Subcutaneous adipose tissue (tissue), 4 donors: ENCODE results near the gene PPP2R2B. TPM values are rescaled to one million over a fixed set of nuclear protein-coding genes. Genes with fewer than 3 reads are reported as not detected.

ENCODE experiments used
- total RNA-seq, 4 donors: library from RNA; depleted of rRNA; stranded (reverse); fragments of >200 nt; gene quantifications; one replicate each; pipeline ENCODE4 v1.1.0, GENCODE V29; 2016
- TF ChIP-seq, protein P1 (sequence below): fragments of 450-650 bp; IDR thresholded peaks from one replicate; pipeline ENCODE4 v1.5.1; 2016; ENCODE audit warnings: low read depth, mild to moderate bottlenecking, control low read depth, antibody characterized with exemption, moderate library complexity

Gene PPP2R2B
- total RNA-seq, 4 donors from 2014 or later: 0.34 to 0.66 TPM; not detected in 2

DNA sequence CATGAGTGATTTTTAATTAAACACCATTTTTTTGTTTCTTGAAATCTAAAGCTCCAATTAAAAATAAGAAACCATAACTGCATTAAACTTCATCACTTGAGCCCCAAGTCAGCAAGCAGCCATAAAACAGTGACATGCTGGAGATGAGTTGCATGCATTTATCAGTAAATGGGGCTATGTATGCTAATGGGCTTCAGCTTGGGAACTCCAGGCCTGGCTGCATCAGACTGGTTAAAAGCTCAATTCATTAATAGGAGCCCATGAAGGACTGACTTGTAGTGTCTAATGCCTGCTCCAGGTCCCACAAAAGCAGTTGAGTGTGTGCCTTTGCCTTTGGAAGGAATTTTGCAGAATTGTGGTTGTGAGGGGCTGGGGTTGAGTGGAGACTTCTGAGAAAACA lies 328.9 kb downstream of the PPP2R2B start:
- TF ChIP-seq, protein P1, sequence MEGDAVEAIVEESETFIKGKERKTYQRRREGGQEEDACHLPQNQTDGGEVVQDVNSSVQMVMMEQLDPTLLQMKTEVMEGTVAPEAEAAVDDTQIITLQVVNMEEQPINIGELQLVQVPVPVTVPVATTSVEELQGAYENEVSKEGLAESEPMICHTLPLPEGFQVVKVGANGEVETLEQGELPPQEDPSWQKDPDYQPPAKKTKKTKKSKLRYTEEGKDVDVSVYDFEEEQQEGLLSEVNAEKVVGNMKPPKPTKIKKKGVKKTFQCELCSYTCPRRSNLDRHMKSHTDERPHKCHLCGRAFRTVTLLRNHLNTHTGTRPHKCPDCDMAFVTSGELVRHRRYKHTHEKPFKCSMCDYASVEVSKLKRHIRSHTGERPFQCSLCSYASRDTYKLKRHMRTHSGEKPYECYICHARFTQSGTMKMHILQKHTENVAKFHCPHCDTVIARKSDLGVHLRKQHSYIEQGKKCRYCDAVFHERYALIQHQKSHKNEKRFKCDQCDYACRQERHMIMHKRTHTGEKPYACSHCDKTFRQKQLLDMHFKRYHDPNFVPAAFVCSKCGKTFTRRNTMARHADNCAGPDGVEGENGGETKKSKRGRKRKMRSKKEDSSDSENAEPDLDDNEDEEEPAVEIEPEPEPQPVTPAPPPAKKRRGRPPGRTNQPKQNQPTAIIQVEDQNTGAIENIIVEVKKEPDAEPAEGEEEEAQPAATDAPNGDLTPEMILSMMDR: no peak

DNA sequence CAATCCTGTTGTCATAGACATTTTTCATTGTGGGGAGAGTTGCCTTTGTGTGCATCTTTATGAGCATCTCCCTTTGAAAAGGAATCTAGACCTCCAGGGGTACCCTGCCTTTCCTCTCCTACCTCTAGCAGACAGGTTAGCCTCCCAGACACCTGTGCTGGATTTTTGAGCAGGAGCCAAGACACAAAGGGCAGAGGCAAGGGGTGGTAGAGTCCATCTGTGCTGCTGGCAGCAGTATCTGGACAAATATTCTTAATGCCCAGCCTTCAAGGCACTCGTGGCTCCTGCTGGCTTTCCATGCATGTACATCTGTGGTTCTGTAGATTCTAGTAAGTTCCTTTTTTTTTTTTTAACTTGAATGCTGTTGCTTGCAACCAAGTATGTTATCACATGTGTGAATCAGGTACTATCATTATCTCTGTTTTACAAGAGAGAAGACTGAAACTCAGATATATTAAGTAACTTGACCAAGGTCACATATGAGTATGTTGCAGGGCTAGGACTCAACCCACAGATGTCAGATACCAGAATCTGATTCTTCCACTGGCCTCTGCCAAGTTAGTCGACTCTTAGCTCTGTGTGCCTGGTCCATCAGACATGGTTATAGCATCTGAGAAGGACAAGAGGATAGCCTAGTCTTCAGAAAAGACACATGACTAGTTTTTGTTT lies 329.6 kb downstream of the PPP2R2B start:
- TF ChIP-seq, protein P1: no peak

DNA sequence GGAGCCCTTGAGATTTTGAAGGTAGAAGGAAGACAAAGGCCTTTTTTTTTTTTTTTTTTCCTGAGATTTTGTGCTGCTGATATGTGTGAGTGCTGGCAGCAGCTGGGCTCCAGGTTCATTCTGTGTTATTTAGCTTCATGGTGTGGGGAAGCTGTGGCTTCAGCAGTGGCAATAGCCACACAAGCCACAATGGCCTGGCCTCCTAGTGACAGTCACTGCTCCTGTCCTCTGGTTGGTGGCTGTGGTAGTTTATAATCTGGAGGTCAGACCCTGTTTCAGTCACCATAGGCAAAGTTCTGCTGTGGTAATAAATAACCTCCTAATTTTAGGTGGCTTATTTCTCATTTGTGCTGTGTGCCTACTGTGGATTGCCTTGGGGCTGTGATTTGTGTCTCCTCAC lies 334.3 kb downstream of the PPP2R2B start:
- TF ChIP-seq, protein P1: no peak

DNA sequence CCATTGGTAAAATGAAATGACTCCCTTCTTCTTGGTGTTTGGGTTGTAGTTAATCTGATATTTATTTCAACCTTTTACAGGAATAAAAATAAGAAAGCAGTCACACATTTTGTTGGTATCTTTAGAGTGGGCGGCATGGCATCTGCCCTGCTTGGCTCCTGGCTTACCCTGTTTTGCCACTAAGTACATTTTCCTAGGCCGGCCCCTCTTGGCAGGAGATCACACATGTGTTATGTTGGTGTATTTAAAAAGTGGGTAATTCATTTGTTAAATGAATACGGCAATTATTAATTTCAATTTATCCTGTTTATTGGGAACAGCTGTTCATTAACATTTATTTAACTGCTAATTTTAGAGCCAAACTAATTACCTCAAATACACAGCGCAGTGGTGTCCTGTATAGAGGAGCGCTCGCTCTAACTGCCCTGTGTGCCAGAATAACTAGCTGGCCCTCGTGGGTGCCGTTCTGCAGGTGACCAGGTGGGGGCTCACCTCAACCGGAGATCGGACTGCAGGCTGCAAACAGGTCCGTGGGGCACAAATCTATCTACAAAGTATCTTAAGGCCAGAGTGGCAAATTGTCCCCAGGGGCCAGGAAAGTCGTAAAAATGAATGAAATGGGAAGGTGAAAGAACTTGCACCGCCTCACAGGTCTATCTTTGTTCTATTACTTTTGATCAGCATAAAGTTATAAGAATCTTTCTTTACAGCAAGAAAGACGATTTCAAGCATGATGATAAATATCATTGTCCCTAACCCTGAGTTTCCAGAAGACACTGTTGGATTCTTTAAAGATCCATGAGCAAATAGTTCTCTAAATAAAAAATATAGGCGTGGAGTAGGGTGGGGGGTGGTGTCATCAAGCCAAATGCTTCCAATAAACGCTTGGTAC lies 336.4 kb downstream of the PPP2R2B start:
- TF ChIP-seq, protein P1: no peak

DNA sequence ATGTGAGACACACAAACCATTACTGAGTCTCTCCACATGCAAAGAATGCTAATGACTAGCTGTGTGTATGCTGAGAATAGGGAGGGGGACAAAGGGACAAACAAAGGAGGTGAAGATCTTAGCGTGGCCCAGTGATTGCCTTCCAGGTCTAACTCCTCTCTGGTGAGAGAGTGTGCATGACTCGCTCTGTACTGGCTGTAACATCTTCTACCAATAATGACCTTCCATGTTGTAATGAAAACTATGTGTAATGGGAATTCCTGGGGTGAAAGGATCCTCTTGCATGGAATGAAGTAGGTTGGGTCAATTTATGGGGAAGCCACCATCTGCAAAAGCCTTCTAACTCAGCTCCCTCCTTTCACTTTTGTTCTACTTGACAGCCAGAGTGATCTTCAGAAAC lies 338.1 kb downstream of the PPP2R2B start:
- TF ChIP-seq, protein P1: no peak

DNA sequence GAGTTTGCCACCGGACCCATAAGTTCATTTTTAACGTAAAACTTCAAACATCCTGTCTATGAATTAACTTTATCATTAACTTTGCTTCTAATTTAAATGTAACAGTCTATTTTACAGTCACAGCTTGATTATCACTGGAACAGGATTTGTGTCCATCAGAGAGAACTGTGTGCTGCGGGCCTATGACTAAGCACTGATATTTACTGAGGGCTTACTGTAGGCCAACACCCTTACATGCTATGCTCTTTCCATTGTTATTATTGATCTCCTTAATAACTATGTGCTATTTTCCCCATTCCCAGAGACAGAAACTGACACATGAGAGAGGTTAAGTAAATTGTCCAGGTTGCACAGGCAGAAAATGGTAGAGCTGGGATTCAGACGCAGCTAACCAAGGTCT lies 338.6 kb downstream of the PPP2R2B start:
- TF ChIP-seq, protein P1: no peak

DNA sequence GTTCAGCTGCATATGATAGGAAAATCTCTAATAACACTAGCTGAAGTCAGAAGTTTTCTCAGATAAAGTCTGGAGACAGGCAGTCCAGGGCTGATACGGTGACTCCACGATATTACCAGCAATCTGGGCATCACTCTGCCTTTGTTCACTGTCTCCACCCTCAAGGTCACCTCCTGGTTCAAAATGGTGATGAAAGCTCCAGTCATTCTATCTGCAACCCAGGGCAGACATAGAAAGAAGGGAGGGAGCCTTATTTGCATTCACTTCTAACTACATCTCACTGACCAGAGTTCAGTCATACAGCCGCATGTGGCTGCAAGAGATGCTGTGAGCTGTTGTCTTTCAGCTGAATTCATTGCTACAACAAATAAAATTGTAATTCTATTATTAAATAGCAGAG lies 340.1 kb downstream of the PPP2R2B start:
- TF ChIP-seq, protein P1: no peak
